Small intestine (tissue), 7 donors: ENCODE measurements around the gene NPHP1. TPM values are rescaled to one million over a fixed set of nuclear protein-coding genes. Genes with fewer than 3 reads are reported as not detected.
A peak's percentile ranks its signal among the peaks of the same experiment; 100 is the strongest.
"Not testable (repeated sequence)": the region's sequence is repeated elsewhere in the genome, so short reads cannot be mapped to it uniquely, and the experiment has no call there.

Experiments
- DNase-seq, 2 donors: peaks; one replicate each; pipeline versions ENCODE4 v3.0.0 to v3.0.0-alpha.2; 2013
- FAIRE-seq: peaks from 2 replicates; lab custom pipeline; 2012; peaks lifted over from hg19 to GRCh38; lab: Jason Lieb, UNC
- H3K27ac ChIP-seq, 3 donors: one replicate each; pipeline ENCODE4 v1.5.1; 2013; ENCODE audit warnings: low read length in 2 of 3, mild to moderate bottlenecking in 2 of 3, control low read depth in 1 of 3, inconsistent platforms in 1 of 3, low read depth in 1 of 3, moderate library complexity in 1 of 3
- H3K27me3 ChIP-seq, 3 donors: one replicate each; pipeline ENCODE4 v1.6.1; 2013; ENCODE audit warnings: low read length in 3 of 3, inconsistent platforms in 1 of 3; ENCODE audit not compliant: control insufficient read depth in 3 of 3, insufficient read depth in 3 of 3
- H3K36me3 ChIP-seq, 3 donors: one replicate each; pipeline ENCODE4 v1.6.1; 2013; ENCODE audit warnings: low read length in 3 of 3, inconsistent platforms in 1 of 3, low read depth in 1 of 3, mild to moderate bottlenecking in 1 of 3, moderate library complexity in 1 of 3; ENCODE audit not compliant: control insufficient read depth in 3 of 3, insufficient read depth in 2 of 3
- H3K4me1 ChIP-seq, 3 donors: one replicate each; pipeline ENCODE4 v1.6.1; 2013; ENCODE audit warnings: low read length in 2 of 3, inconsistent platforms in 1 of 3, low read depth in 1 of 3, mild to moderate bottlenecking in 1 of 3, moderate library complexity in 1 of 3; ENCODE audit not compliant: control insufficient read depth in 3 of 3, insufficient read depth in 2 of 3
- H3K4me3 ChIP-seq, 3 donors: one replicate each; pipeline ENCODE4 v1.5.1; 2013; ENCODE audit warnings: low read length in 3 of 3, control low read depth in 1 of 3, inconsistent platforms in 1 of 3, low read depth in 1 of 3, mild to moderate bottlenecking in 1 of 3, moderate library complexity in 1 of 3
- H3K9me3 ChIP-seq, 2 donors: one replicate each; pipeline ENCODE4 v1.6.1; 2013; ENCODE audit warnings: low read depth in 1 of 2, low read length in 1 of 2; ENCODE audit not compliant: control insufficient read depth in 2 of 2, insufficient read depth in 1 of 2
- WGBS, 3 donors: extraction: QIAGEN DNeasy Blood & Tissue Kit; methylation state at CpG; one replicate each; pipeline ENCODE4 v1.1.7; 2013; 5-methylcytosine and 5-hydroxymethylcytosine counted together
- polyA plus RNA-seq, 4 donors: library from polyadenylated mRNA; stranded (reverse) in 3 of 4; unstranded in 1 of 4; fragments of 200-250 nt in 3 of 4; fragments of 120-200 nt in 1 of 4; gene quantifications; one replicate each; pipeline versions ENCODE4 v1.2.1 to v1.2.3, GENCODE V29; 2013
- donor health status: healthy with polysubstance abuse.
- donor health status: control.
- donor health status: control.
- donor health status: Bipolar disorder and iron deficiency.
- donor health status: healthy.

NPHP1 gene
- polyA plus RNA-seq, 4 donors = 0.27 to 2.6 (median 1.2) TPM

DNA sequence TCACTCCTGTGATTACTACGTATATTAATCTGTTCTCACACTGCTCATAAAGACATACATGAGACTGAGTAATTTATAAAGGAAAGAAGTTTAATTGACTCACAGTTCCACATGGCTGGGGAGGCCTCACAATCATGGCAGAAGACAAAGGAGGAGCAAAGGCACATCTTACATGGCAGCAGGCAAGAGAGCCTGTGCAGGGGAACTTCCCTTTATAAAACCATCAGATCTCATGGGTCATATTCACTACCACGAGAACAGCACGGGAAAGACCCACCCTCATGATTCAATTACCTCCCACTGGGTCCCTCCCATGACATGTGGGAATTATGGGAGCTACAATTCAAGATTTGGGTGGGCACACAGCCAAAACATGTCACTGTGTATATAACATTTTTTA lies 8.7 kb upstream of the NPHP1 start:
- not testable (repeated sequence) for DNase-seq, H3K4me3 ChIP-seq, H3K9me3 ChIP-seq, H3K27me3 ChIP-seq, H3K36me3 ChIP-seq, FAIRE-seq, H3K27ac ChIP-seq
- WGBS, 3 donors = 76 to 92% (median 80%) methylated on average over 3 of the region's 3 CpGs
- peaks cover 0 to 12% (median 2%) of the 10 kb centered on the region in 3 donors for H3K4me1 ChIP-seq

DNA sequence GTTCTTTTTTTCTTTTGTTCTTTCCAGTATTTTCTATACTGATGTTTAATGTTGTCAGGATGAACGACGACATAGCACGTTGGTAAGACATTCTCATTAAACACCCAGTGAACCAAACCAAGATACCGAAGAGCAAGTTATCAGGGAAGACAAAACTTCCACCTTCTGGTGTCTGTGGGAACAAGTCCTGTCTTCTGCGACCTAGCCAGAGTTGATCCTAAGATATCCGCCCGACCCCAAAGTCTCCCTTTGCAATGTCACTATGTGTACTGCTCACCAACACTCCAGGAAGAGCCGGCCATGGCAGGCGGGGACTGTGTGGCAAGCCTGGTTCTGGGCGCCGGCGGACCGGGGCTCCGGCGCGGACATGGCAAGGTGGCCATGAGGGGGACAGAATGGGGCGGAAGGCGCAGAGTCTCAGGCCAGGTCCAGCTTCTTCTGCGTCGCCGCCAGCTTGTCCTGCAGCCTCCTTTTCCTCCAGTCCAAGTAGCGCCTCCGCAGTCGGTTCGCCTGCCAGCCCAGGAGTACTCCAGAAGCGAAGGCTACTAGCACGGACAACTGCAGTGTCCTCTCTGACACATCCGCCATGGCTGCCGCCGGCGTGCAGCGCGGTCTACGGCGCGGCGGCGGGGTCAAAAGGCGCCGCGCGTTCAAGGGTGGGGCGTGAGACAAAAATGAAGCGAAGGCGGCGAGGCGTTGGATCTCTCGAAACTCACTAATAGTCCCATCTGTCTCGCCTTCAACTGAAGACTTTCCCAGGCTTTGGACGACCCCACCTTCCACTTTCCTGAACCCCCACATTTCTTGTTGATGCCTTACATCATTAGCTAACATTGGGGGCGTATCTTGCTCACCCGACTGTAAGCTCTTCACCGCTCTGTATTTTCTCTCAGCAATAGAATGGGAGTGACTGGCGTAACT lies 7.4 kb upstream of the NPHP1 start, which contains the start of gene MTLN:
MTLN (minus strand) TSS at position 610 of the 921 bp plus-strand sequence; CDS start at position 588, 22 bp downstream.
- WGBS, 3 donors = 1% methylated on average over 54 of the region's 54 CpGs
- no peak for FAIRE-seq
- peaks cover 0 to 10% (median 8%) of the 10 kb centered on the region in 3 donors for H3K36me3 ChIP-seq
- peak within 1 kb of the TSS; percentile 77 to 93 (median 92) for H3K4me3 ChIP-seq
- H3K9me3 ChIP-seq = peaks cover 0 to 10% of the 10 kb centered on the region in 2 donors
- peak; percentile 79 to 96 for DNase-seq
- H3K4me1 ChIP-seq = peaks cover 0 to 12% (median 2%) of the 10 kb centered on the region in 3 donors
- peak within 1 kb of the TSS; percentile 75 to 82 (median 81) for H3K27ac ChIP-seq
- H3K27me3 ChIP-seq = no peaks in the 10 kb centered on the region

DNA sequence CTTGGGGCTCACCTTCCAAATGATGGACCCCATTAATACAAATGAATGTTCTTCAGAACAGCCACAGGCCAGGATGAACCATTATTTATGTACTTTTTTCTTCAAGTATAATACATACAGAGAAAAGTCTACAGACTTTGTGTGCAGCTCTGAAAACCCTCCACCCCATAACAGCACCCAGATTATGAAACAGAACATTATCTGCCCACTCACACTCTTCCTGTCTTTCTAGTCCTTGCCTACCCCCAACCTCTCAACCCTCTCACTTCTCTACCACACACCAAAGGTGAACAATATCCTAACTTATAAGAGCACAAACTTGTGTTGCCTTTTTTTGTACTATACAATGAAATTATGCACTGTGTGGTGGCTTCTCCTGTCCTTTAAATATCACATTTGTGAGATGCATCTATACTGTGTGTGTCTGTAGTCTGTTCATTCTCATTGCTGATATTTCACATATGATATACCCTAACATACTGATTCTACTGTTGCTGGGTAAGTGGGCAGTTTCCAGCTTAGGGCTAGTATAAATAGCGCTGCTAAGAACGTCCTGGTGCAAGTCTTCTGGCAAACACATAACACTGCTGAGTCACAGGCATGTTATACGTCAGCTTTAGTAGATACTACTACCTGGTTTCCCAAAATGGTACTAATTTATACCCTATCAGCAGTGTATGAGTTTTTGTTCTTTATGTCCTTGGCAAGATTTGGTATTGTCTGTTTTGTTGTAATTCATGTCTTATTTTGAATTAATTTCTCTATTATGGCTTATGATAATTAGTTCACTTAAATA lies 1.0 kb upstream of the NPHP1 start:
- Histone ChIP-seq H3K4me1 (peaks cover 0 to 10% (median 0%) of the 10 kb centered on the region in 3 donors), H3K36me3 (peaks cover 0 to 8% (median 6%) of the 10 kb centered on the region in 3 donors), H3K9me3 (no peaks in the 10 kb centered on the region), H3K27me3 (no peaks in the 10 kb centered on the region), H3K27ac (no peak overlapping the region), H3K4me3 (no peak overlapping the region)
- FAIRE-seq (no peak), DNase-seq (no peak)
- WGBS, 3 donors = 39 to 58% (median 43%) methylated on average over 3 of the region's 3 CpGs

DNA sequence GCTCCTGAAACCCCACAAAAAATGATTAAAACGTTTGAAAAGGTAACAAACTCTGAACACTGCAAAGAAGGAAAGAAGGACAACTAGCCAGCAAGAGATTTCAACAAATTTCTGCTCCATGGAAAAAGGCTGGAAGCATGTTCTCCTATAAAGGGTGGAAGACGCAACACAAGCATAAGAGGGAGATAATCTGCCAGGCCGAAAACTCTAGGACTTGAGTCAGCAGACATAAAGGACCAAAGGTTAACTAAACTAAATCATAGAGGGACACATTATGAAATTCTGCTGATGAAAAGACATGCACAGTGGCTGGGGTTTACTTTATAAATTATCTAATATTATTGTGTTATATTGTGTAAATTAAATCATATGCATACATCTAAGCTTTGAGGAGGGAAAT lies 6.8 kb downstream of the NPHP1 start:
- WGBS, 3 donors = 45 to 68% (median 50%) methylated on average over 3 of the region's 3 CpGs
- H3K4me1 ChIP-seq = peaks cover 0 to 10% (median 0%) of the 10 kb centered on the region in 3 donors

DNA sequence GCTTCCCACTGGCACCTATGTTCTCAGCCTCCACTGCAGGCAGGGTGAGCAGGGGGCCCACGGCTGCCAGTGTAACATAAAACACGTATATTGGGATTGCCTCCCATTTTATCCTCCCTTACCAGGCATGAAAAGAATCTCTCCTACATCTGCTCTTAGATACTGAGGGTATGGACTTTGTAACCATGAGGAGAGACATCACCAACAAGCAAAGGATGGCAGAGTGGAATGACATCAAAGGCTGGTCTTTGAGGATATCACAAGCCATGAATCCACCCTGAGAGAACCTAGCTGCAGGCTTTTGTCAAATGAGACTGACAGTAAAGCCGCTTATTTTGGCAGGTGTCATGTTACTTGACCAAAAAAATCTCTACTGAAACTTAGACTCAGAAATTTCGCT lies 7.4 kb downstream of the NPHP1 start:
- WGBS, 3 donors = 73 to 83% (median 80%) methylated on average over 4 of the region's 4 CpGs
- H3K27ac ChIP-seq = no peak overlapping the region
- peak in 1 of 2 donors; percentile 21 for DNase-seq

More for the DNA sequence above, 6.8 kb downstream of the NPHP1 start:
- Histone ChIP-seq H3K4me3 (no peak overlapping the region), H3K27me3 (no peaks in the 10 kb centered on the region), H3K9me3 (no peaks in the 10 kb centered on the region), H3K27ac (peak overlapping the region in 1 of 3 donors; percentile 12), H3K36me3 (no peaks in the 10 kb centered on the region)
- peak; percentile 40 to 51 for DNase-seq
- FAIRE-seq = no peak

DNA sequence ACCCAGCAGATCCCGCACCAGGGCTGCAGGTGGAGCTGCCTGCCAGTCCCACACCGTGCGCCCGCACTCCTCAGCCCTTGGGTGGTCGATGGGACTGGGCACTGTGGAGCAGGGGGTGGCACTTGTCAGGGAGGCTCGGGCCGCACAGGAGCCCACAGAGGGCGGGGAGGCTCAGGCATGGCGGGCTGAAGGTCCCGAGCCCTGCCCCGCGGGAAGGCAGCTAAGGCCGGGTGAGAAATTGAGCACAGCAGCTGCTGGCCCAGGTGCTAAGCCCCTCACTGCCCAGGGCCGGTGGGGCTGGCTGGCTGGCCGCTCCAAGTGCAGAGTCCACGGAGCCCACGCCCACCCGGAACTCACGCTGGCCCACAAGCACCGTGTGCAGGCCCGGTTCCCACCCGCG lies 14.6 kb downstream of the NPHP1 start:
- H3K27me3 ChIP-seq, DNase-seq, H3K36me3 ChIP-seq, H3K4me1 ChIP-seq, H3K9me3 ChIP-seq, H3K27ac ChIP-seq, H3K4me3 ChIP-seq, FAIRE-seq: not testable (repeated sequence)
- 82 to 95% (median 91%) methylated on average over 17 to 23 of the region's 23 CpGs for WGBS, 3 donors

More for the DNA sequence above, 7.4 kb downstream of the NPHP1 start:
- H3K4me3 ChIP-seq = no peak overlapping the region
- peaks cover 0 to 10% (median 0%) of the 10 kb centered on the region in 3 donors for H3K4me1 ChIP-seq
- FAIRE-seq = no peak
- H3K36me3 ChIP-seq = no peaks in the 10 kb centered on the region
- H3K27me3 ChIP-seq = no peaks in the 10 kb centered on the region
- H3K9me3 ChIP-seq = no peaks in the 10 kb centered on the region

DNA sequence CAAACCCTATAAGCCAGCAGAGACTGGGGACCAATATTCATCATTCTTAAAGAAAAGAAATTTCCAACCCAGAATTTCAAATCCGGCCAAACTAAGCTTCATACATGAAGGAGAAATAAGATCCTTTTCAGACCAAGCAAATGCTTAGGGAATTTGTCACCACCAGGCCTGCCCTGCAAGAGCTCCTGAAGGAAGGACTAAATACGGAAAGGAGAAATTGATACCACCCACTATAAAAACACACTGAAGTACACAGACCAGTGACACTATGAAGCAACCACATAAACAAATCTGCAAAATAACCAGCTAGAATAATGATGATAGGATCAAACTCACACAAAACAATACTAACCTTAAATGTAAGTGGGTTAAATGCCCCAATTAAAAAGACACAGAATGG lies 22.4 kb downstream of the NPHP1 start:
- no peak overlapping the region for H3K4me3 ChIP-seq
- no peak overlapping the region for H3K27ac ChIP-seq
- H3K4me1 ChIP-seq = no peaks in the 10 kb centered on the region
- H3K9me3 ChIP-seq = peaks cover 0 to 18% of the 10 kb centered on the region in 2 donors
- no peaks in the 10 kb centered on the region for H3K36me3 ChIP-seq
- no peaks in the 10 kb centered on the region for H3K27me3 ChIP-seq
- FAIRE-seq (no peak), DNase-seq (no peak)
- 97 to 98% (median 97%) methylated on average over 2 of the region's 2 CpGs for WGBS, 3 donors

DNA sequence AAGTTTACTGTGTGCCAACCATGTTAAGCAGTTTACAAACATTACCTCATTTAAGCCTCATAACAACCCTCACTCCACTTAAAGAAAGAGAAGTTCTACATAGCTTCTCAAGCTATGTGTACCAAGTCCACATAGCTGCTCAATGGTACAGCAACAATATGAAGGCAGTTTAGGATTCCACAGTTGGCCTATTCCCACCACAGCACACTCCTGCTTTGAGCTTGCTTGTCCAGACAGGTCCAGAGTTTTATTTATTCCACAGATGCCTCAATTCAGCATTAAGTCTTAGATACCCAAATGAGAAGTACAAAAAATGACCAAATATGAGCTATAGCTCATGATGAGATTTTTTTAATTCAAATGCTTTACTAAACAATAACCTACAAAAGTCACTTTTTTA lies 24.8 kb downstream of the NPHP1 start:
- H3K4me3 ChIP-seq = no peak overlapping the region
- DNase-seq (no peak), FAIRE-seq (no peak)
- no peaks in the 10 kb centered on the region for H3K4me1 ChIP-seq
- peaks cover 0 to 18% of the 10 kb centered on the region in 2 donors for H3K9me3 ChIP-seq
- H3K36me3 ChIP-seq = no peaks in the 10 kb centered on the region
- no peaks in the 10 kb centered on the region for H3K27me3 ChIP-seq
- no peak overlapping the region for H3K27ac ChIP-seq
